HepG2 (cell line): ENCODE results near the gene RPS6KA2. TPM values are rescaled to one million over a fixed set of nuclear protein-coding genes. Genes with fewer than 3 reads are reported as not detected.

Source experiments
- ATAC-seq: fragments of 200-7000 bp; cut with Tn5 transposase; 3 replicates; pipeline ENCODE4 v1.9.1; 2020; ENCODE audit warnings: mild to moderate bottlenecking, moderate library complexity
- BruUV-seq: library from RNA; stranded (reverse); fragments of 400-500 nt; replicated peaks from 2 replicates; lab custom pipeline; 2021; lab: Mats Ljungman, UMichigan
- CTCF ChIA-PET: fragments of 300-600 bp; formaldehyde crosslinking; extraction: SDS; loops from one replicate; lab custom pipeline; 2021; ENCODE audit warnings: low total read pairs, inconsistent platforms, low intra/inter-chr PET ratio; lab: Yijun Ruan, JAX
- POLR2A ChIA-PET: fragments of 350-600 bp; sonication (Branson Sonifier 250); formaldehyde crosslinking; loops from one replicate; lab custom pipeline; 2020; ENCODE audit warnings: antibody characterized with exemption, inconsistent platforms; lab: Yijun Ruan, JAX
- DNase-seq: peaks from one replicate; pipeline ENCODE4 v3.0.0-alpha.2; 2015; ENCODE audit warnings: low spot score
- FAIRE-seq: peaks from 3 replicates; lab custom pipeline; 2011; peaks lifted over from hg19 to GRCh38; lab: Jason Lieb, UNC
- H2AFZ ChIP-seq: one replicate; pipeline ENCODE4 v1.6.1; 2011; ENCODE audit warnings: low read length, inconsistent platforms
- H3K27ac ChIP-seq: fragments of 300-600 bp; 3 replicates; pipeline ENCODE4 v1.8.0; 2011; ENCODE audit warnings: mixed run types, mild to moderate bottlenecking, mixed read lengths, low read length, inconsistent platforms; ENCODE audit not compliant: insufficient read depth; ENCODE audit errors: extremely low read length
- H3K27me3 ChIP-seq, 2 experiments: fragments of 200-600 bp in 1 of 2; 2 replicates in 1 of 2; 3 replicates in 1 of 2; pipeline versions ENCODE4 v1.6.0 to v1.8.0; 2011; ENCODE audit warnings: low read length in 2 of 2, mild to moderate bottlenecking in 2 of 2, moderate library complexity in 2 of 2, inconsistent platforms in 1 of 2; ENCODE audit not compliant: insufficient read depth in 2 of 2, control insufficient read depth in 1 of 2
- H3K36me3 ChIP-seq, 2 experiments: fragments of 200-600 bp in 1 of 2; replicated peaks in 1 of 2; 2 replicates in 1 of 2; 3 replicates in 1 of 2; pipeline versions ENCODE4 v1.5.1 to v1.8.0; 2011; ENCODE audit warnings: low read length in 2 of 2, inconsistent platforms in 1 of 2; ENCODE audit not compliant: insufficient read depth in 2 of 2, control insufficient read depth in 1 of 2
- H3K4me1 ChIP-seq: 2 replicates; pipeline ENCODE4 v1.5.1; 2012; ENCODE audit warnings: low read length, inconsistent platforms; ENCODE audit not compliant: insufficient read depth
- H3K4me2 ChIP-seq: 2 replicates; pipeline ENCODE4 v1.6.0; 2011; ENCODE audit warnings: low read depth, low read length, inconsistent platforms
- H3K4me3 ChIP-seq, 3 experiments: fragments of 200-600 bp in 1 of 3; sonication (generic), shearing (Covaris generic) in 1 of 3; replicated peaks in 1 of 3; 2 replicates each; pipeline ENCODE4 v1.5.1; 2011 to 2016; ENCODE audit warnings: low read length in 3 of 3, inconsistent platforms in 2 of 3, low read depth in 2 of 3, mild to moderate bottlenecking in 2 of 3, control low read depth in 1 of 3, mixed read lengths in 1 of 3; ENCODE audit not compliant: insufficient read depth in 1 of 3
- H3K79me2 ChIP-seq: one replicate; pipeline ENCODE4 v1.6.1; 2011; ENCODE audit warnings: low read length, inconsistent platforms; ENCODE audit not compliant: insufficient read depth
- H3K9ac ChIP-seq: 2 replicates; pipeline ENCODE4 v1.6.0; 2011; ENCODE audit warnings: mild to moderate bottlenecking, low read depth, low read length, inconsistent platforms; ENCODE audit not compliant: insufficient read depth
- H3K9me3 ChIP-seq: 2 replicates; pipeline ENCODE4 v1.5.1; 2012; ENCODE audit warnings: mild to moderate bottlenecking, low read length
- H4K20me1 ChIP-seq: 2 replicates; pipeline ENCODE4 v1.6.0; 2011; ENCODE audit warnings: inconsistent platforms, mild to moderate bottlenecking, low read length, moderate library complexity; ENCODE audit not compliant: insufficient read depth
- EZH2 ChIP-seq: conservative IDR thresholded peaks from 2 replicates; pipeline ENCODE4 v1.6.1; 2012; ENCODE audit warnings: mild to moderate bottlenecking, low read depth, low read length, moderate library complexity
- GRHL1 ChIP-seq: sonication (generic); formaldehyde crosslinking; conservative IDR thresholded peaks from 2 replicates; pipeline ENCODE4 v1.8.0; 2022; ENCODE audit warnings: missing genetic modification reagents
- U2AF2 ChIP-seq: fragments of 200-400 bp; formaldehyde crosslinking; IDR thresholded peaks from 2 replicates; pipeline ENCODE4 v1.6.1; 2017; ENCODE audit warnings: low read depth, mild to moderate bottlenecking, low read length
- ZBTB42 ChIP-seq: sonication (generic); formaldehyde crosslinking; IDR thresholded peaks from 2 replicates; pipeline ENCODE4 v1.5.0; 2020; ENCODE audit warnings: mild to moderate bottlenecking, missing genetic modification reagents
- WGBS: methylation state at CpG from one replicate; pipeline ENCODE4 v1.1.6; 2017; ENCODE audit warnings: low lambda C conversion rate; 5-methylcytosine and 5-hydroxymethylcytosine counted together
- in situ Hi-C: cut with HindIII; loops from 2 replicates; pipeline ENCODE4 v1.10.0; 2017; ENCODE audit warnings: low pct_unique_long_range_greater_than_20kb; ENCODE audit not compliant: extremely low pct_ligation_motif_present
- intact Hi-C: fragments of 100-400 bp; cut with micrococcal nuclease; formaldehyde crosslinking; loops from one replicate; pipeline ENCODE4 v1.10.0; 2022; ENCODE audit not compliant: unreplicated experiment
- polyA plus RNA-seq, 8 experiments: library from polyadenylated mRNA; depleted of rRNA in 3 of 8; stranded (reverse) in 7 of 8; unstranded in 1 of 8; fragments of >200 nt; fragmentation: Illumina TruSeq in 4 of 8; extraction: Trizol in 4 of 8; gene quantifications; 2 replicates each; pipeline versions ENCODE4 v1.2.1 to v1.2.3, GENCODE V29; 2011 to 2016; ENCODE audit warnings: low read depth in 4 of 8, missing spikeins in 1 of 8, mixed read lengths in 1 of 8; ENCODE audit not compliant: insufficient read depth in 1 of 8
- total RNA-seq, 5 experiments: library from RNA; depleted of rRNA; stranded (reverse); fragments of >200 nt; fragmentation: Illumina TruSeq; extraction: Trizol; gene quantifications; 2 replicates each; pipeline ENCODE4 v1.2.3, GENCODE V29; 2016; ENCODE audit warnings: low read depth in 1 of 5

The RPS6KA2 gene
- total and polyA plus RNA-seq, 2 of the 13 experiments (the other 11 are each of a cell fraction or from before 2014, with no cell fraction given): 0.22 to 0.38 TPM

GRCh38 chr6:166658115-166658791, 31.2 kb upstream of the RPS6KA2 start (continued):
- TF ChIP-seq ZBTB42: no peak
- TF ChIP-seq U2AF2: no peak
- TF ChIP-seq, all 625 proteins: peak for 0

GRCh38 chr6:166657531-166657930, 30.5 kb upstream of the RPS6KA2 start:
- Histone ChIP-seq H3K27me3 (peaks cover 12 to 70% of the 10 kb centered on the region in 2 experiments; a peak in 4 of 5 replicates), H2AFZ (no peak overlapping the region), H3K4me3 (no peak overlapping the region), H3K79me2 (no peaks in the 10 kb centered on the region), H3K4me2 (no peak overlapping the region), H3K4me1 (peaks cover 23% of the 10 kb centered on the region), H3K36me3 (no peaks in the 10 kb centered on the region), H3K9me3 (no peaks in the 10 kb centered on the region), H3K9ac (no peak overlapping the region), H4K20me1 (no peaks in the 10 kb centered on the region)
- intact Hi-C loops (no loop called here), in situ Hi-C loops (no loop called here)
- FAIRE-seq (no peak), DNase-seq (no peak), ATAC-seq (no peak)
- POLR2A ChIA-PET: no interaction called here
- 46% methylated on average over 9 of the region's 9 CpGs for WGBS
- no TSS peak for BruUV-seq
- TF ChIP-seq EZH2 (0 out of 2 replicates have a peak, but pooled peaks have one; percentile 30), GRHL1 (CRISPR knock-in tag) (no peak)
- TF ChIP-seq, all 625 proteins: peak for 1
- CTCF ChIA-PET: no interaction called here
- H3K27ac ChIP-seq: no peak overlapping the region
